A673 (cell line): Measurements from ENCODE around the gene AKAIN1. TPM values are rescaled to one million over a fixed set of nuclear protein-coding genes. Genes with fewer than 3 reads are reported as not detected.

ENCODE experiments used
- BruUV-seq: library from RNA; stranded (reverse); fragments of 400-500 nt; replicated peaks from 2 replicates; lab custom pipeline; 2021; lab: Mats Ljungman, UMichigan
- CTCF ChIA-PET: fragments of 300-600 bp; sonication (Branson Sonifier 250); formaldehyde crosslinking; loops from one replicate; lab custom pipeline; 2022; ENCODE audit warnings: antibody characterized with exemption; lab: Charles Lee
- POLR2A ChIA-PET: fragments of 300-600 bp; sonication (Branson Sonifier 250); formaldehyde crosslinking; loops from one replicate; lab custom pipeline; 2022; ENCODE audit warnings: antibody characterized with exemption; ENCODE audit not compliant: low non-redundant PET; lab: Charles Lee
- DNase-seq: peaks from one replicate; pipeline ENCODE4 v3.0.0-alpha.2; 2015; ENCODE audit warnings: low spot score
- H3K27ac ChIP-seq: fragments of 200-600 bp; sonication (generic); 2 replicates; pipeline ENCODE4 v1.5.1; 2016; ENCODE audit warnings: mixed run types, low read depth, mild to moderate bottlenecking, mixed read lengths, antibody characterized with exemption, low read length; ENCODE audit not compliant: poor library complexity, severe bottlenecking
- H3K27me3 ChIP-seq: fragments of 200-600 bp; sonication (generic); replicated peaks from 2 replicates; pipeline ENCODE4 v1.6.1; 2017; ENCODE audit warnings: mixed run types, low read depth, mild to moderate bottlenecking, mixed read lengths, antibody characterized with exemption, low read length; ENCODE audit not compliant: insufficient read depth, poor library complexity
- H3K36me3 ChIP-seq: fragments of 200-600 bp; sonication (generic); 2 replicates; pipeline ENCODE4 v1.6.1; 2016; ENCODE audit warnings: mixed run types, mild to moderate bottlenecking, mixed read lengths, antibody characterized with exemption, low read length; ENCODE audit not compliant: insufficient read depth, poor library complexity, severe bottlenecking
- H3K4me1 ChIP-seq: fragments of 200-600 bp; sonication (generic); 2 replicates; pipeline ENCODE4 v1.6.1; 2017; ENCODE audit warnings: mixed run types, mild to moderate bottlenecking, mixed read lengths, antibody characterized with exemption, low read length; ENCODE audit not compliant: insufficient read depth, poor library complexity, severe bottlenecking
- H3K4me3 ChIP-seq: fragments of 200-600 bp; sonication (generic); 2 replicates; pipeline ENCODE4 v1.5.1; 2016; ENCODE audit warnings: low read depth, mixed run types, mild to moderate bottlenecking, mixed read lengths, low read length; ENCODE audit not compliant: poor library complexity, severe bottlenecking
- H3K9me3 ChIP-seq: fragments of 200-600 bp; sonication (generic); 2 replicates; pipeline ENCODE4 v1.6.1; 2016; ENCODE audit warnings: mixed run types, low read depth, mild to moderate bottlenecking, mixed read lengths, antibody characterized with exemption, low read length; ENCODE audit not compliant: poor library complexity, severe bottlenecking
- EZH2 ChIP-seq: fragments of 200-600 bp; sonication (generic); IDR thresholded peaks from 2 replicates; pipeline ENCODE4 v1.6.1; 2017; ENCODE audit warnings: borderline replicate concordance, low read depth, mild to moderate bottlenecking, mixed read lengths, antibody characterized with exemption, low read length; ENCODE audit not compliant: poor library complexity, severe bottlenecking
- intact Hi-C: fragments of 100-400 bp; cut with micrococcal nuclease; formaldehyde crosslinking; loops from one replicate; pipeline ENCODE4 v1.10.0; 2022; ENCODE audit not compliant: unreplicated experiment
- total RNA-seq: library from RNA; stranded (reverse); gene quantifications from 2 replicates; pipeline ENCODE4 v1.2.3, GENCODE V29; 2021
- TF ChIP-seq, protein P1 (sequence below): fragments of 300-800, 200-600 bp; sonication (generic); conservative IDR thresholded peaks from 2 replicates; pipeline ENCODE4 v1.5.1; 2017; ENCODE audit warnings: low read depth, mild to moderate bottlenecking, antibody characterized with exemption, low read length, moderate library complexity, mixed read lengths

The AKAIN1 gene
- total RNA-seq, 1 experiment from 2014 or later: not detected

DNA sequence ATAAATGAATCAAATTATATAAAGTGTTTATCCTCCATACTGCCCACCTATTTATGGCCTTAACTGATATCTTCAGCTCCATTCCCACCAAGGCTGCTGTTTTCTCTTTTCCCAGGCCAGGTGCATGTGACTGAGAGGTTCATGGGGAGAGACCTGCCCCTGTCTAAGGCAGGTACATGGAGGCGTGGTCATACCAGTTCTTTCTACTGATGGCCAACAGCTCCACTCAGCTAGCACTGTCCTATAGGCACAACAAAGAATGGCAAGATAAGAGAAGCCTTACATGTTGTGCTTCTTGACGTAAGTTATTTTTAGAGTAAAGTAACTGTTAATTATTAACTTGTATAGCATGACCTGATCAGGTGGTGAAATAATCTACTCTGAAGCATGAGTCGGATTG lies 16.8 kb downstream of the AKAIN1 start:
- intact Hi-C loops: no loop called here
- DNase-seq: no peak
- Histone ChIP-seq H3K27ac (no peak overlapping the region), H3K27me3 (peaks cover 30% of the 10 kb centered on the region), H3K4me1 (no peaks in the 10 kb centered on the region), H3K4me3 (no peak overlapping the region), H3K9me3 (no peaks in the 10 kb centered on the region), H3K36me3 (no peaks in the 10 kb centered on the region)
- TF ChIP-seq, protein P1, sequence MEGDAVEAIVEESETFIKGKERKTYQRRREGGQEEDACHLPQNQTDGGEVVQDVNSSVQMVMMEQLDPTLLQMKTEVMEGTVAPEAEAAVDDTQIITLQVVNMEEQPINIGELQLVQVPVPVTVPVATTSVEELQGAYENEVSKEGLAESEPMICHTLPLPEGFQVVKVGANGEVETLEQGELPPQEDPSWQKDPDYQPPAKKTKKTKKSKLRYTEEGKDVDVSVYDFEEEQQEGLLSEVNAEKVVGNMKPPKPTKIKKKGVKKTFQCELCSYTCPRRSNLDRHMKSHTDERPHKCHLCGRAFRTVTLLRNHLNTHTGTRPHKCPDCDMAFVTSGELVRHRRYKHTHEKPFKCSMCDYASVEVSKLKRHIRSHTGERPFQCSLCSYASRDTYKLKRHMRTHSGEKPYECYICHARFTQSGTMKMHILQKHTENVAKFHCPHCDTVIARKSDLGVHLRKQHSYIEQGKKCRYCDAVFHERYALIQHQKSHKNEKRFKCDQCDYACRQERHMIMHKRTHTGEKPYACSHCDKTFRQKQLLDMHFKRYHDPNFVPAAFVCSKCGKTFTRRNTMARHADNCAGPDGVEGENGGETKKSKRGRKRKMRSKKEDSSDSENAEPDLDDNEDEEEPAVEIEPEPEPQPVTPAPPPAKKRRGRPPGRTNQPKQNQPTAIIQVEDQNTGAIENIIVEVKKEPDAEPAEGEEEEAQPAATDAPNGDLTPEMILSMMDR: no peak
- no peak for TF ChIP-seq EZH2
- ChIA-PET CTCF (no interaction called here), POLR2A (no interaction called here)
- no TSS peak for BruUV-seq

DNA sequence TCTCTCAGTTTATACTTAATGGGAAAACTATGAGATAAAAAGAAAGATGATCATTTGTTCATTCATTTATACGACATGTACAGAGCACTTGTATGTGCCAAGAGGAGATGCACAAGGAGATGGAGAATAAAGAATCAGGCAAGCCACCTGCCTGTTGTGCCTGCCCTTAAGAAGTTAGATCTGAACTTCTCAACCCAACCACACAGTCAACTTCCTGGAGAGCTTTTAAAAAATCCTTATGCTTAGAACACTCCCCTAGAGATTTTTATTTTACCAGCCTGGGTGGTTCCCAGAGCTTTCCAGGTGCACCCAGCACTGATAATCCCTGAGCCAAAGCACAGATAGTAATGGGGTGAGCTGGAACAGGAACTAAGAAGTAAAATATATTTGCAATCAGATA lies 18.5 kb downstream of the AKAIN1 start:
- Histone ChIP-seq H3K4me1 (no peaks in the 10 kb centered on the region), H3K27ac (no peak overlapping the region), H3K36me3 (no peaks in the 10 kb centered on the region), H3K27me3 (peaks cover 32% of the 10 kb centered on the region), H3K4me3 (no peak overlapping the region), H3K9me3 (no peaks in the 10 kb centered on the region)
- intact Hi-C loops: no loop called here
- DNase-seq: no peak
- ChIA-PET POLR2A (no interaction called here), CTCF (no interaction called here)
- BruUV-seq: no TSS peak
- TF ChIP-seq EZH2: no peak
- TF ChIP-seq, protein P1: no peak

DNA sequence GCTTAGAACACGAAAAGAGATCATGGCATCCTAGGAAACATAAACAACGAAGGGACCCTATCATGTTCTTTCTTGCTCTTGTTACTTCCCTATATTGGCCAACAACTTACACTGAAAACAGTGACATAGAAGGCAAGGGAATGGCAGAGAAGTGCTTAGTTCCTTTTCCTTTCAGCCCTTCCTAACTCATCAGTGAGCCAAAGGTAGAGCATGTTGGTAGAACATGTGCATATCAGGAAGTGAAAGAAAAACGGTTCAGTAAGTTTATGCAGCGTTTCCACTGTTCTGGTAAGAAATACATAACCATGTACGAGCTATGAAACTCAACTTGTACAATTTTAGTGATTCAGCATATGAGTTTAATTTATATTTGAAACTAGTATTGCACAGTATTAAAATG lies 21.7 kb downstream of the AKAIN1 start:
- BruUV-seq: no TSS peak
- intact Hi-C loops: no loop called here

More for the DNA sequence above, 21.7 kb downstream of the AKAIN1 start:
- CTCF ChIA-PET: no interaction called here
- no peak for DNase-seq
- TF ChIP-seq EZH2: no peak
- TF ChIP-seq, protein P1: no peak
- no peak overlapping the region for H3K4me3 ChIP-seq
- H3K9me3 ChIP-seq: no peaks in the 10 kb centered on the region
- H3K27me3 ChIP-seq: peaks cover 17% of the 10 kb centered on the region
- H3K4me1 ChIP-seq: no peaks in the 10 kb centered on the region
- POLR2A ChIA-PET: no interaction called here
- no peak overlapping the region for H3K27ac ChIP-seq
- no peaks in the 10 kb centered on the region for H3K36me3 ChIP-seq
